Vagina (tissue), 2 donors: ENCODE results near the gene TAF10.

Experiments used
- POLR2A ChIP-seq, 2 donors: fragments of 450-650 bp; IDR thresholded peaks; one replicate each; pipeline ENCODE4 v1.6.1; 2017; ENCODE audit warnings: antibody characterized with exemption in 2 of 2, mild to moderate bottlenecking in 2 of 2, moderate library complexity in 2 of 2
- POLR2AphosphoS5 ChIP-seq, 2 donors: sonication (generic); formaldehyde crosslinking; IDR thresholded peaks; one replicate each; pipeline ENCODE4 v1.9.0; 2017; ENCODE audit warnings: antibody characterized with exemption in 2 of 2, mild to moderate bottlenecking in 2 of 2, low read depth in 1 of 2; ENCODE audit not compliant: insufficient read depth in 1 of 2
- TF ChIP-seq, protein P1 (sequence below), 3 experiments: fragments of 450-650 bp in 2 of 3; fragments of 200-600 bp in 1 of 3; sonication (generic) in 1 of 3; IDR thresholded peaks; one replicate each; pipeline ENCODE4 v1.5.1; 2017 to 2019; ENCODE audit warnings: antibody characterized with exemption in 3 of 3, mild to moderate bottlenecking in 2 of 3, moderate library complexity in 2 of 3

DNA sequence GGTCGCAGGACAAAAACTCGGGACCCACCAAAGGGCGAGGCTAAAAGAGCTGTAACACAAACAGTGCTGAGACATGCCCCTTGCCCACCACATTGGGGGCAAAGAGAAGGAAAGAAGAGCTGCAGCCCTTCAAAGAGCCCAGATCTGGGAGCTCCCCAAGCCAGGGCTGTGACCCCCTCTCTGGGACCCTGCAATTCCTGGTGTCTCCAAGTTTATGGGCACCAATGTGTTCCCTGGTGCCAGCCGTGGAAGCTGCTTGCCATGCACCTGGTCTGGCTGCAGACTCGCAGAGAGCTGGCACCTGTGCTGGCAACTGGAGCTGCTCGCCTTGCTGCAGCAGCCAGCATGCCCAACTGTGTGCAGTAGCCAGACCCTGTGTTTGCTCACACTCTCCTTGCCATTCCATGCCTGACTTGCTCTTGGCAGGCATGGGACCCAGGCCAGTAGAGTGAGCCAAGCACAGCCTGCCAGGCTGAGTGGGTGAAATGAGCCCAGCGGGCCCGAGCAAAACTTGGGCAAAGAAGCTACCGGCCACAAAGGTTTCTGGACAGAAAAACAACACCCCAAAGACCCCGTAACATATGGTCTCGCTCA is 24.6 kb downstream of the TAF10 start:
- TF ChIP-seq, protein P1, sequence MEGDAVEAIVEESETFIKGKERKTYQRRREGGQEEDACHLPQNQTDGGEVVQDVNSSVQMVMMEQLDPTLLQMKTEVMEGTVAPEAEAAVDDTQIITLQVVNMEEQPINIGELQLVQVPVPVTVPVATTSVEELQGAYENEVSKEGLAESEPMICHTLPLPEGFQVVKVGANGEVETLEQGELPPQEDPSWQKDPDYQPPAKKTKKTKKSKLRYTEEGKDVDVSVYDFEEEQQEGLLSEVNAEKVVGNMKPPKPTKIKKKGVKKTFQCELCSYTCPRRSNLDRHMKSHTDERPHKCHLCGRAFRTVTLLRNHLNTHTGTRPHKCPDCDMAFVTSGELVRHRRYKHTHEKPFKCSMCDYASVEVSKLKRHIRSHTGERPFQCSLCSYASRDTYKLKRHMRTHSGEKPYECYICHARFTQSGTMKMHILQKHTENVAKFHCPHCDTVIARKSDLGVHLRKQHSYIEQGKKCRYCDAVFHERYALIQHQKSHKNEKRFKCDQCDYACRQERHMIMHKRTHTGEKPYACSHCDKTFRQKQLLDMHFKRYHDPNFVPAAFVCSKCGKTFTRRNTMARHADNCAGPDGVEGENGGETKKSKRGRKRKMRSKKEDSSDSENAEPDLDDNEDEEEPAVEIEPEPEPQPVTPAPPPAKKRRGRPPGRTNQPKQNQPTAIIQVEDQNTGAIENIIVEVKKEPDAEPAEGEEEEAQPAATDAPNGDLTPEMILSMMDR (IDR thresholded peaks at IDR 0.05): no peak
- TF ChIP-seq POLR2A (IDR thresholded peaks at IDR 0.05): no peak
- no peak for TF ChIP-seq POLR2AphosphoS5 (IDR thresholded peaks at IDR 0.05; ENCODE audit: insufficient read depth in 1 of 2, low read depth in 1 of 2)
